Spleen (tissue), 11 donors: ENCODE data around the gene EFEMP2. TPM values are rescaled to one million over a fixed set of nuclear protein-coding genes. Genes with fewer than 3 reads are reported as not detected.

Experiments
- DNase-seq: peaks from one replicate; pipeline ENCODE4 v3.0.0-alpha.2; 2020
- H3K27ac ChIP-seq, 8 donors: fragments of 200-600 bp; sonication (generic) in 7 of 8; 1 replicate in 4 of 8; 2 replicates in 4 of 8; pipeline versions ENCODE4 v1.5.0 to v1.8.0; 2016 to 2021; ENCODE audit warnings: inconsistent platforms in 4 of 8, mild to moderate bottlenecking in 4 of 8, moderate library complexity in 1 of 8
- H3K27me3 ChIP-seq, 7 donors: fragments of 200-600 bp; sonication (generic) in 6 of 7; replicated peaks in 1 of 7; 1 replicate in 4 of 7; 2 replicates in 3 of 7; pipeline versions ENCODE4 v1.5.0 to v1.8.0; 2016 to 2021; ENCODE audit warnings: inconsistent platforms in 3 of 7, mild to moderate bottlenecking in 1 of 7
- H3K36me3 ChIP-seq, 6 donors: fragments of 200-600 bp; sonication (generic) in 5 of 6; 1 replicate in 4 of 6; 2 replicates in 2 of 6; pipeline versions ENCODE4 v1.5.0 to v1.8.0; 2016 to 2021; ENCODE audit warnings: inconsistent platforms in 2 of 6
- H3K4me1 ChIP-seq, 6 donors: fragments of 200-600 bp; sonication (generic) in 5 of 6; 1 replicate in 3 of 6; 2 replicates in 3 of 6; pipeline versions ENCODE4 v1.5.0 to v1.8.0; 2016 to 2021; ENCODE audit warnings: inconsistent platforms in 3 of 6
- H3K4me3 ChIP-seq, 8 donors: fragments of 200-600 bp; sonication (generic) in 7 of 8; 1 replicate in 4 of 8; 2 replicates in 4 of 8; pipeline versions ENCODE4 v1.5.0 to v1.8.0; 2016 to 2021; ENCODE audit warnings: inconsistent platforms in 4 of 8, mild to moderate bottlenecking in 4 of 8, moderate library complexity in 2 of 8
- H3K9me3 ChIP-seq, 8 donors: fragments of 200-600 bp; sonication (generic) in 7 of 8; 1 replicate in 4 of 8; 2 replicates in 4 of 8; pipeline versions ENCODE4 v1.5.0 to v1.8.0; 2016 to 2021; ENCODE audit warnings: inconsistent platforms in 4 of 8
- POLR2A ChIP-seq, 3 donors: fragments of 450-650 bp; IDR thresholded peaks; one replicate each; pipeline ENCODE4 v1.5.1; 2017; ENCODE audit warnings: antibody characterized with exemption in 3 of 3, mild to moderate bottlenecking in 1 of 3
- POLR2AphosphoS5 ChIP-seq, 3 donors: sonication (generic); formaldehyde crosslinking; IDR thresholded peaks; one replicate each; pipeline ENCODE4 v1.5.1; 2017; ENCODE audit warnings: antibody characterized with exemption in 3 of 3
- WGBS, 5 donors: extraction: QIAGEN DNeasy Blood & Tissue Kit in 3 of 5; methylation state at CpG; one replicate each; pipeline versions ENCODE4 v1.1.5 to v1.1.7; 2013 to 2018; 5-methylcytosine and 5-hydroxymethylcytosine counted together
- intact Hi-C: fragments of 100-400 bp; cut with DNase I; formaldehyde crosslinking; loops from one replicate; pipeline ENCODE4 v1.15.0; 2023; ENCODE audit warnings: low total_unique reads
- polyA plus RNA-seq, 3 donors: library from polyadenylated mRNA; stranded (reverse); fragments of 200-250 nt; gene quantifications; one replicate each; pipeline ENCODE4 v1.2.1, GENCODE V29; 2013
- total RNA-seq, 7 donors: library from RNA; depleted of rRNA in 3 of 7; stranded (reverse); fragments of >200 nt in 3 of 7; fragmentation: NEBNext Ultra II Directional in 4 of 7; extraction: Animal tissue kit (Norgen Biotek cat#: 25700) in 4 of 7; gene quantifications; one replicate each; pipeline versions ENCODE4 v1.1.0 to v1.2.1, GENCODE V29; 2016 to 2021
- TF ChIP-seq, protein P1 (sequence below), 11 experiments: fragments of 200-600 bp in 7 of 11; fragments of 450-650 bp in 4 of 11; sonication (generic) in 4 of 11; IDR thresholded peaks in 8 of 11; conservative IDR thresholded peaks in 3 of 11; 1 replicate in 7 of 11; 2 replicates in 4 of 11; pipeline versions ENCODE4 v1.4.0 to v1.8.0; 2016 to 2021; ENCODE audit warnings: antibody characterized with exemption in 11 of 11, inconsistent platforms in 4 of 11, mild to moderate bottlenecking in 1 of 11
- donor health status: healthy with polysubstance abuse.
- donor health status: DM: no; HTN: no; CAD: no; lungs with moderate emphysema.
- donor health status: DM: no; HTN: no; CAD: no.
- donor health status: Bipolar disorder and iron deficiency.
- donor health status: healthy.
- donor health status: DM: no; HTN: no; CAD: no.
- donor health status: DM: yes; HTN: yes; CAD: no.

The EFEMP2 gene
- total and polyA plus RNA-seq, 10 donors: 21.0 to 53.5 (median 38.2) TPM

DNA sequence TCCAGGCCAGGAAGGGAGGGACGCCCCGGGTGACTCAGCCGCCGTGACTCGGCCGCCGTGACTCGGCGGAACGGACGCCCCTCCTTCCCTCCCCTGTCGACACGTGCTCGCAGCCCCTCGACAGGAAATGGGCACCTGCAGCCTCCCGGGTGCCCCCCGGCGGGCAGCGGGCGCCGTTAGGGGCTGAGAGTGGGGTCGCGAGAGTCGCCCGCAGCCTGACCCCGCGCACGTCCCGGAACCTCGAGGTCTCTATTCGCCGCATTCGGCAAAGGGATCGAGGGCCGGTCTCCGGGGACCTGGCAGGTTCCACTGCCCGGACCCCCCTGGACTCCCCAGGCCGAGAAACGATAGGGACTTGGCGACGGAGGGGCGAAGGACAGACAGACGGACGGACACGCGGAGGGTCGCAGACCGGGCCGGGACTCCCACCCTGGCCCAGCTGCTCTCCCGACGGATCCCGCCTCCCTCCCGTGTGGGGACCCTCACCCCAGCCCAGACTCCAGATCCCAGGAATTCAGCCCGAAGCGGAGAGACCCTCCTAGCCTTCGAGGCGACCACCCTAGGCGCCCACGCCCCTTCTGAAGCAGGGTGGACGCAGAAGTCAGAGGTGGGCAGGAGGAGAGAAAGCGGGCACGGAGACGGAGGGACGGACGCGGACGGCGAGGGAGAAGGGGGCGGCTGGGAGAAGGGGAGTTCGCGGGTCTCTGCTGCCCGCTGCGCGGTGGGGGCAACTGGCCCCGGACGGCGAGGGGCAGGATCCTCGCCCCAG is 26.9 kb upstream of the EFEMP2 start:
- H3K27me3 ChIP-seq: peaks cover 0 to 30% (median 13%) of the 10 kb centered on the region in 7 donors
- WGBS, 5 donors: 3 to 7% (median 4%) methylated on average over 37 to 78 of the region's 78 CpGs
- TF ChIP-seq POLR2A (IDR thresholded peaks at IDR 0.05) (no peak), POLR2AphosphoS5 (IDR thresholded peaks at IDR 0.05) (peak; percentile 51 to 85 (median 57))
- TF ChIP-seq, protein P1, sequence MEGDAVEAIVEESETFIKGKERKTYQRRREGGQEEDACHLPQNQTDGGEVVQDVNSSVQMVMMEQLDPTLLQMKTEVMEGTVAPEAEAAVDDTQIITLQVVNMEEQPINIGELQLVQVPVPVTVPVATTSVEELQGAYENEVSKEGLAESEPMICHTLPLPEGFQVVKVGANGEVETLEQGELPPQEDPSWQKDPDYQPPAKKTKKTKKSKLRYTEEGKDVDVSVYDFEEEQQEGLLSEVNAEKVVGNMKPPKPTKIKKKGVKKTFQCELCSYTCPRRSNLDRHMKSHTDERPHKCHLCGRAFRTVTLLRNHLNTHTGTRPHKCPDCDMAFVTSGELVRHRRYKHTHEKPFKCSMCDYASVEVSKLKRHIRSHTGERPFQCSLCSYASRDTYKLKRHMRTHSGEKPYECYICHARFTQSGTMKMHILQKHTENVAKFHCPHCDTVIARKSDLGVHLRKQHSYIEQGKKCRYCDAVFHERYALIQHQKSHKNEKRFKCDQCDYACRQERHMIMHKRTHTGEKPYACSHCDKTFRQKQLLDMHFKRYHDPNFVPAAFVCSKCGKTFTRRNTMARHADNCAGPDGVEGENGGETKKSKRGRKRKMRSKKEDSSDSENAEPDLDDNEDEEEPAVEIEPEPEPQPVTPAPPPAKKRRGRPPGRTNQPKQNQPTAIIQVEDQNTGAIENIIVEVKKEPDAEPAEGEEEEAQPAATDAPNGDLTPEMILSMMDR (IDR thresholded peaks at IDR 0.05 in 8 of 11, conservative IDR thresholded peaks at IDR 0.05 in 3 of 11): no peak
- peak overlapping the region; percentile 38 to 70 (median 56) for H3K4me3 ChIP-seq
- H3K4me1 ChIP-seq: peaks cover 11 to 43% (median 27%) of the 10 kb centered on the region in 6 donors
- H3K27ac ChIP-seq: peak overlapping the region in 6 of 8 donors; percentile 39 to 83 (median 67)
- intact Hi-C loops: no loop called here
- H3K36me3 ChIP-seq: no peaks in the 10 kb centered on the region
- DNase-seq: peak; percentile 92
- H3K9me3 ChIP-seq: no peaks in the 10 kb centered on the region

DNA sequence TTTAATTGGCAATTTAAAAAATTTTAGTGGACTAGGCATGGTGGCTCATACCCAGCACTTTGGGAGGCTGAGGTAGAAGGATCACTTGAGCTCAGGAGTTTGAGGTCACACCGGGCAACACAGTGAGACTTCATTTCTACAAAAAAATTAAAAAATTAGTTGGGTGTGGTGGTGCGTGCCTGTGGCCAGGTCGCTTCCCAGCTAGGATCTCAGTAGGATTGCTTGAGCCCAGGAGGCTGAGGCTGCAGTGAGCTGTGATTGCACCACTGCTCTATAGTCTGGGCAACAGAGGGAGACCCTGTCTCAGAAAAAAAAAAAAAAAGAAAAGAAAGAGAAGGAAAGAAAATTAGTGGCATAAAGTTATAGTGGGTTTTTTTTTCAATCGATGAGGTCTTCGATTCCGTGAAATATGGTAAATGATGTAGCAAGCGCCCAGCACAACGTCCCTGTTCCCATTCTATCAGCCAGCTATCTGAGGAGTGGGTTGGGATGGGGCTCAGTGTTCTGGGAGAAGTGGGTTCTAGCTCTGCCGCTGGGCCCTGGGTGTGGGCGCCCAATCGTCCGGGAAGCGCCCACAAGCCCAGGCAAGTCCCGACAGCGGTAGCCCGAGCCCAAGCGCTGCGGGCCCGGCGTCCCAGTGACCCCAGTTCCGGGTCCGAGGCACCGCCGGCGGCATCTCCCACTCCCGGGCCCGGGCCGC is 26.2 kb upstream of the EFEMP2 start:
- Histone ChIP-seq H3K27ac (peak overlapping the region in 4 of 8 donors; percentile 67 to 83 (median 67)), H3K36me3 (no peaks in the 10 kb centered on the region), H3K9me3 (no peaks in the 10 kb centered on the region), H3K4me3 (peak overlapping the region in 7 of 8 donors; percentile 45 to 70 (median 56)), H3K27me3 (peaks cover 0 to 30% (median 13%) of the 10 kb centered on the region in 7 donors), H3K4me1 (peaks cover 17 to 51% (median 35%) of the 10 kb centered on the region in 6 donors)
- intact Hi-C loops: no loop called here
- no peak for TF ChIP-seq POLR2A (IDR thresholded peaks at IDR 0.05)
- TF ChIP-seq POLR2AphosphoS5 (IDR thresholded peaks at IDR 0.05): no peak
- TF ChIP-seq, protein P1 (IDR thresholded peaks at IDR 0.05 in 8 of 11, conservative IDR thresholded peaks at IDR 0.05 in 3 of 11): no peak
- no peak for DNase-seq
- WGBS, 5 donors: 26 to 44% (median 28%) methylated on average over 17 to 28 of the region's 28 CpGs

DNA sequence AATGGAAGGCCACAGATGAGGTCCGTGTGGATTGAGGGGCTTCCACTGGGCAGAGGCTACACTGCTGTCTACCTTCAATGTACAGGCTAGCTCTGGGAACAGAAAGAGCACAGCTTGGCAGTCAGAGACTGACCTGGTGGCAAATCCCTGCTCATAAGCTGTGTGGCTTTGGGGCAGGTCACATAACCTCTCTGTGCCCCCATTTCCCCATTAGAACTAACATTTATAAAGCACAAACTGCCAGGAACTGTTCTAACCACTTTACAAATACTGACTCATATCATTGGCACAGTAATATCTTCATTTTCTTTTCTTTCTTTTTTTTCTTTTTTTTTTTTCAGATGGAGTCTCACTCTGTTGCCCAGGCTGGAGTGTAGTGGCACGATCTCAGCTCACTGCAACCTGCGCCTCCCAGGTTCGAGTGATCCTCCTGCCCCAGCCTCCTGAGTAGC is 24.4 kb upstream of the EFEMP2 start:
- no peaks in the 10 kb centered on the region for H3K9me3 ChIP-seq
- H3K4me1 ChIP-seq: peaks cover 34 to 68% (median 52%) of the 10 kb centered on the region in 6 donors
- H3K4me3 ChIP-seq: no peak overlapping the region
- WGBS, 5 donors: 91 to 94% (median 94%) methylated on average over 4 of the region's 4 CpGs
- TF ChIP-seq POLR2A (IDR thresholded peaks at IDR 0.05) (no peak), POLR2AphosphoS5 (IDR thresholded peaks at IDR 0.05) (no peak)
- TF ChIP-seq, protein P1 (IDR thresholded peaks at IDR 0.05 in 8 of 11, conservative IDR thresholded peaks at IDR 0.05 in 3 of 11): no peak
- DNase-seq: no peak
- intact Hi-C loops: no loop called here
- H3K27me3 ChIP-seq: peaks cover 0 to 30% (median 13%) of the 10 kb centered on the region in 7 donors
- no peak overlapping the region for H3K27ac ChIP-seq
- no peaks in the 10 kb centered on the region for H3K36me3 ChIP-seq
